Mesenchymal stem cell (in vitro differentiated cells and primary cell): ENCODE results near the gene EFEMP2.

Experiments used
- DNase-seq: peaks from one replicate; pipeline ENCODE4 v3.0.0-alpha.2; 2013
- H2AFZ ChIP-seq: one replicate; pipeline ENCODE4 v1.6.1; 2013; ENCODE audit warnings: low read depth, mild to moderate bottlenecking, control low read depth, inconsistent platforms, low read length, moderate library complexity
- H2AK5ac ChIP-seq: 2 replicates; pipeline ENCODE4 v1.6.1; 2013; ENCODE audit warnings: low read length, moderate library complexity, mild to moderate bottlenecking, inconsistent platforms; ENCODE audit not compliant: severe bottlenecking
- H2BK120ac ChIP-seq: one replicate; pipeline ENCODE4 v1.6.1; 2013; ENCODE audit warnings: low read depth, mild to moderate bottlenecking, inconsistent platforms, low read length, moderate library complexity
- H2BK12ac ChIP-seq, 2 experiments: one replicate each; pipeline ENCODE4 v1.6.1; 2013; ENCODE audit warnings: inconsistent platforms in 2 of 2, low read length in 2 of 2, mild to moderate bottlenecking in 2 of 2, moderate library complexity in 2 of 2, control low read depth in 1 of 2
- H2BK15ac ChIP-seq: one replicate; pipeline ENCODE4 v1.6.1; 2013; ENCODE audit warnings: mild to moderate bottlenecking, low read depth, inconsistent platforms; ENCODE audit not compliant: poor library complexity, severe bottlenecking
- H2BK5ac ChIP-seq: 2 replicates; pipeline ENCODE4 v1.6.1; 2013; ENCODE audit warnings: low read depth, mild to moderate bottlenecking, low read length, control low read depth, inconsistent platforms; ENCODE audit not compliant: poor library complexity, severe bottlenecking
- H3K14ac ChIP-seq, 2 experiments: one replicate each; pipeline ENCODE4 v1.6.1; 2013; ENCODE audit warnings: inconsistent platforms in 2 of 2, low read length in 2 of 2, control low read depth in 1 of 2, mild to moderate bottlenecking in 1 of 2, moderate library complexity in 1 of 2
- H3K18ac ChIP-seq, 2 experiments: one replicate each; pipeline ENCODE4 v1.6.1; 2013; ENCODE audit warnings: inconsistent platforms in 2 of 2, low read length in 2 of 2, control low read depth in 1 of 2, low read depth in 1 of 2, mild to moderate bottlenecking in 1 of 2
- H3K23ac ChIP-seq, 2 experiments: one replicate each; pipeline ENCODE4 v1.6.1; 2013; ENCODE audit warnings: inconsistent platforms in 2 of 2, low read length in 2 of 2, mild to moderate bottlenecking in 2 of 2, moderate library complexity in 2 of 2, control low read depth in 1 of 2
- H3K27ac ChIP-seq: 2 replicates; pipeline ENCODE4 v1.5.1; 2013; ENCODE audit warnings: mild to moderate bottlenecking, moderate library complexity, low read length, control low read depth, inconsistent platforms; ENCODE audit not compliant: poor library complexity, severe bottlenecking
- H3K27me3 ChIP-seq, 2 experiments: 2 replicates each; pipeline versions ENCODE4 v1.6.1 to v1.7.0; 2013; ENCODE audit warnings: low read length in 2 of 2, mild to moderate bottlenecking in 2 of 2, moderate library complexity in 2 of 2, control low read depth in 1 of 2, inconsistent platforms in 1 of 2; ENCODE audit not compliant: control insufficient read depth in 1 of 2, insufficient read depth in 1 of 2
- H3K36me3 ChIP-seq, 2 experiments: 2 replicates each; pipeline versions ENCODE4 v1.6.1 to v1.7.0; 2013; ENCODE audit warnings: low read length in 2 of 2, control low read depth in 1 of 2, inconsistent platforms in 1 of 2, low read depth in 1 of 2, mild to moderate bottlenecking in 1 of 2; ENCODE audit not compliant: insufficient read depth in 2 of 2, control insufficient read depth in 1 of 2
- H3K4ac ChIP-seq, 2 experiments: one replicate each; pipeline ENCODE4 v1.6.1; 2013; ENCODE audit warnings: inconsistent platforms in 2 of 2, low read length in 2 of 2, mild to moderate bottlenecking in 2 of 2, moderate library complexity in 2 of 2, control low read depth in 1 of 2, low read depth in 1 of 2
- H3K4me1 ChIP-seq: 2 replicates; pipeline ENCODE4 v1.6.1; 2013; ENCODE audit warnings: low read depth, low read length, control low read depth; ENCODE audit not compliant: control insufficient read depth, insufficient read depth
- H3K4me2 ChIP-seq: 2 replicates; pipeline ENCODE4 v1.6.1; 2013; ENCODE audit warnings: low read length, mild to moderate bottlenecking, inconsistent platforms; ENCODE audit not compliant: poor library complexity, severe bottlenecking
- H3K4me3 ChIP-seq, 2 experiments: 2 replicates each; pipeline versions ENCODE4 v1.5.1 to v1.7.0; 2013; ENCODE audit warnings: low read length in 2 of 2, mild to moderate bottlenecking in 2 of 2, control low read depth in 1 of 2, low read depth in 1 of 2; ENCODE audit not compliant: insufficient read depth in 1 of 2
- H3K79me1 ChIP-seq: replicated peaks from 2 replicates; pipeline ENCODE4 v1.6.1; 2013; ENCODE audit warnings: mild to moderate bottlenecking, control low read depth, low read length, inconsistent platforms; ENCODE audit not compliant: poor library complexity, severe bottlenecking
- H3K9ac ChIP-seq: 2 replicates; pipeline ENCODE4 v1.7.0; 2013; ENCODE audit warnings: mild to moderate bottlenecking, low read length, moderate library complexity
- H3K9me3 ChIP-seq: 2 replicates; pipeline ENCODE4 v1.7.0; 2013; ENCODE audit warnings: mild to moderate bottlenecking, low read length; ENCODE audit not compliant: control insufficient read depth
- H4K8ac ChIP-seq: one replicate; pipeline ENCODE4 v1.6.1; 2013; ENCODE audit warnings: inconsistent platforms, mild to moderate bottlenecking, low read length, moderate library complexity
- H4K91ac ChIP-seq: one replicate; pipeline ENCODE4 v1.6.1; 2013; ENCODE audit warnings: mild to moderate bottlenecking, low read length, inconsistent platforms
- WGBS: methylation state at CpG from one replicate; pipeline ENCODE4 v1.1.7; 2013; ENCODE audit warnings: mixed read lengths; 5-methylcytosine and 5-hydroxymethylcytosine counted together

EFEMP2 gene

GRCh38 chr11:65891219-65892136 lies 18.9 kb upstream of the EFEMP2 start:
- WGBS, result 2% methylated on average over 49 of the region's 57 CpGs
- Histone ChIP-seq H4K91ac (peak overlapping the region; percentile 93), H3K4me3 (peak overlapping the region; percentile 63 to 84)

GRCh38 chr11:65890324-65891218 lies 18.0 kb upstream of the EFEMP2 start, which contains the start of gene CCDC85B:
CCDC85B (plus strand) TSS chr11:65890673; CDS start chr11:65890784, 111 bp downstream.
- DNase-seq, result peak; percentile 97
- peak within 1 kb of the TSS; percentile 91 for H2BK120ac ChIP-seq

More at GRCh38 chr11:65891219-65892136, 18.9 kb upstream of the EFEMP2 start:
- peak overlapping the region; percentile 80 for H2BK15ac ChIP-seq
- peak overlapping the region; percentile 94 to 96 for H3K18ac ChIP-seq
- DNase-seq, result no peak
- H3K27ac ChIP-seq, result peak overlapping the region; percentile 73
- no peaks in the 10 kb centered on the region for H3K9me3 ChIP-seq
- H2BK5ac ChIP-seq, result no peak overlapping the region
- peak overlapping the region; percentile 9 for H2AK5ac ChIP-seq
- H3K4me2 ChIP-seq, result peak overlapping the region; percentile 97
- peak overlapping the region; percentile 91 for H2BK120ac ChIP-seq
- H4K8ac ChIP-seq, result peak overlapping the region; percentile 29
- H3K36me3 ChIP-seq, result peaks cover 46% of the 10 kb centered on the region in 2 experiments
- H3K14ac ChIP-seq, result peak overlapping the region; percentile 5 to 68
- H3K27me3 ChIP-seq, result no peaks in the 10 kb centered on the region
- peak overlapping the region; percentile 94 for H3K9ac ChIP-seq
- peaks cover 5% of the 10 kb centered on the region for H3K79me1 ChIP-seq
- peaks cover 47% of the 10 kb centered on the region for H3K4me1 ChIP-seq
- peak overlapping the region in 1 of 2 experiments; percentile 84 for H3K23ac ChIP-seq
- peak overlapping the region; percentile 82 to 97 for H3K4ac ChIP-seq
- peak overlapping the region in 1 of 2 experiments; percentile 74 for H2BK12ac ChIP-seq
- H2AFZ ChIP-seq, result no peak overlapping the region

GRCh38 chr11:65888163-65888814 lies 15.7 kb upstream of the EFEMP2 start, which contains the start of gene FIBP:
FIBP (minus strand) TSS chr11:65888471; CDS start chr11:65888418, 53 bp downstream.
- under 1% methylated on average over 44 of the region's 57 CpGs for WGBS
- H3K36me3 ChIP-seq, result peaks cover 51 to 53% of the 10 kb centered on the region in 2 experiments
- peak within 1 kb of the TSS; percentile 80 for H2BK5ac ChIP-seq
- H2AK5ac ChIP-seq, result peak within 1 kb of the TSS; percentile 47
- peak within 1 kb of the TSS; percentile 36 for H2BK15ac ChIP-seq
- peak within 1 kb of the TSS in 1 of 2 experiments; percentile 68 for H3K14ac ChIP-seq
- peak within 1 kb of the TSS; percentile 43 to 45 for H3K23ac ChIP-seq
- DNase-seq, result peak; percentile 98
- H3K9me3 ChIP-seq, result no peaks in the 10 kb centered on the region
- peak within 1 kb of the TSS; percentile 94 for H3K9ac ChIP-seq
- peak within 1 kb of the TSS; percentile 82 to 93 for H3K18ac ChIP-seq
- peak within 1 kb of the TSS; percentile 95 for H4K91ac ChIP-seq
- peak within 1 kb of the TSS; percentile 88 for H4K8ac ChIP-seq
- H3K27me3 ChIP-seq, result no peaks in the 10 kb centered on the region
- peaks cover 38% of the 10 kb centered on the region for H3K4me1 ChIP-seq
- peak within 1 kb of the TSS; percentile 72 to 82 for H3K4ac ChIP-seq
- peak within 1 kb of the TSS; percentile 41 to 74 for H2BK12ac ChIP-seq
- H2BK120ac ChIP-seq, result peak within 1 kb of the TSS; percentile 67
- H3K4me3 ChIP-seq, result peak within 1 kb of the TSS; percentile 70 to 87
- peak within 1 kb of the TSS; percentile 33 for H2AFZ ChIP-seq
- peak within 1 kb of the TSS; percentile 98 for H3K27ac ChIP-seq
- peaks cover 23% of the 10 kb centered on the region for H3K79me1 ChIP-seq
- H3K4me2 ChIP-seq, result peak within 1 kb of the TSS; percentile 94

More at GRCh38 chr11:65890324-65891218, 18.0 kb upstream of the EFEMP2 start, which contains the start of gene CCDC85B:
- peak within 1 kb of the TSS; percentile 87 for H4K8ac ChIP-seq
- H3K4me2 ChIP-seq, result peak within 1 kb of the TSS; percentile 97
- peak within 1 kb of the TSS; percentile 22 to 84 for H3K23ac ChIP-seq
- peak within 1 kb of the TSS; percentile 5 to 98 for H3K14ac ChIP-seq
- H3K27me3 ChIP-seq, result no peaks in the 10 kb centered on the region
- H3K4me1 ChIP-seq, result peaks cover 43% of the 10 kb centered on the region
- peak within 1 kb of the TSS; percentile 94 to 96 for H3K18ac ChIP-seq
- H2AFZ ChIP-seq, result peak within 1 kb of the TSS; percentile 29
- no peaks in the 10 kb centered on the region for H3K9me3 ChIP-seq
- peak within 1 kb of the TSS; percentile 97 for H2BK15ac ChIP-seq
- under 1% methylated on average over 90 of the region's 94 CpGs for WGBS
- peak within 1 kb of the TSS; percentile 39 to 97 for H3K4ac ChIP-seq
- no peak within 1 kb of the TSS for H2BK5ac ChIP-seq
- peaks cover 7% of the 10 kb centered on the region for H3K79me1 ChIP-seq
- peak within 1 kb of the TSS; percentile 63 to 87 for H3K4me3 ChIP-seq
- H3K27ac ChIP-seq, result peak within 1 kb of the TSS; percentile 79
- H2BK12ac ChIP-seq, result peak within 1 kb of the TSS; percentile 51 to 74
- H3K9ac ChIP-seq, result peak within 1 kb of the TSS; percentile 94
- peak within 1 kb of the TSS; percentile 93 for H4K91ac ChIP-seq
- H3K36me3 ChIP-seq, result peaks cover 46% of the 10 kb centered on the region in 2 experiments
- H2AK5ac ChIP-seq, result peak within 1 kb of the TSS; percentile 34
